K562 (cell line): ENCODE data around the gene PRAC2. TPM values are rescaled to one million over a fixed set of nuclear protein-coding genes. Genes with fewer than 3 reads are reported as not detected.

Source experiments
- NONO ChIP-seq, 2 experiments: fragments of 200-400 bp in 1 of 2; fragments of 450-650 bp in 1 of 2; formaldehyde crosslinking in 1 of 2; IDR thresholded peaks; 2 replicates each; pipeline ENCODE4 v1.6.1; 2017; ENCODE audit warnings: low read depth in 2 of 2, mild to moderate bottlenecking in 2 of 2, moderate library complexity in 2 of 2, low read length in 1 of 2
- ZFPM2 ChIP-seq: fragments of 250-450 bp; sonication (Bioruptor Pico); IDR thresholded peaks from 2 replicates; pipeline ENCODE4 v1.5.1; 2022; ENCODE audit warnings: mild to moderate bottlenecking
- ZNF318 ChIP-seq, 2 experiments: fragments of 450-650 bp; IDR thresholded peaks; 2 replicates each; pipeline ENCODE4 v1.6.1; 2016; ENCODE audit warnings: mild to moderate bottlenecking in 2 of 2, borderline replicate concordance in 1 of 2, low read depth in 1 of 2, moderate library complexity in 1 of 2
- polyA plus RNA-seq, 8 experiments: library from polyadenylated mRNA; depleted of rRNA in 4 of 8; stranded (reverse) in 5 of 8; unstranded in 3 of 8; fragments of >200 nt; fragmentation: Nextera tagmentation in 2 of 8; fragmentation: Illumina TruSeq in 1 of 8; extraction: Ambion mirVana in 2 of 8; extraction: Trizol in 1 of 8; gene quantifications; 2 replicates each; pipeline versions ENCODE4 v1.2.1 to v1.2.3, GENCODE V29; 2011 to 2014; ENCODE audit warnings: inconsistent platforms in 1 of 8, missing spikeins in 1 of 8
- total RNA-seq, 7 experiments: library from RNA; depleted of rRNA in 6 of 7; stranded (reverse); fragments of >200 nt in 6 of 7; fragmentation: Illumina TruSeq in 2 of 7; extraction: Trizol in 2 of 7; gene quantifications; 2 replicates each; pipeline versions ENCODE4 v1.2.1 to v1.2.3, GENCODE V29; 2011 to 2021; ENCODE audit warnings: low replicate concordance in 1 of 7

The PRAC2 gene
- total and polyA plus RNA-seq, 9 of the 15 experiments (the other 6 are each of a cell fraction or from before 2014, with no cell fraction given) = not detected

- no peak for TF ChIP-seq ZNF318 (IDR thresholded peaks at IDR 0.05; ENCODE audit: borderline replicate concordance in 1 of 2, low read depth in 1 of 2)
- no peak for TF ChIP-seq NONO (IDR thresholded peaks at IDR 0.05; ENCODE audit: low read depth in 2 of 2, low read length in 1 of 2)
- no peak for TF ChIP-seq ZFPM2
These were observed 2.0 kb downstream of the PRAC2 start (continued) for GRCh38 chr17:48725004-48725287.
